ENCODE results near the gene RNF17. TPM values are rescaled to one million over a fixed set of nuclear protein-coding genes. Genes with fewer than 3 reads are reported as not detected.

RNF17 gene, protein sequence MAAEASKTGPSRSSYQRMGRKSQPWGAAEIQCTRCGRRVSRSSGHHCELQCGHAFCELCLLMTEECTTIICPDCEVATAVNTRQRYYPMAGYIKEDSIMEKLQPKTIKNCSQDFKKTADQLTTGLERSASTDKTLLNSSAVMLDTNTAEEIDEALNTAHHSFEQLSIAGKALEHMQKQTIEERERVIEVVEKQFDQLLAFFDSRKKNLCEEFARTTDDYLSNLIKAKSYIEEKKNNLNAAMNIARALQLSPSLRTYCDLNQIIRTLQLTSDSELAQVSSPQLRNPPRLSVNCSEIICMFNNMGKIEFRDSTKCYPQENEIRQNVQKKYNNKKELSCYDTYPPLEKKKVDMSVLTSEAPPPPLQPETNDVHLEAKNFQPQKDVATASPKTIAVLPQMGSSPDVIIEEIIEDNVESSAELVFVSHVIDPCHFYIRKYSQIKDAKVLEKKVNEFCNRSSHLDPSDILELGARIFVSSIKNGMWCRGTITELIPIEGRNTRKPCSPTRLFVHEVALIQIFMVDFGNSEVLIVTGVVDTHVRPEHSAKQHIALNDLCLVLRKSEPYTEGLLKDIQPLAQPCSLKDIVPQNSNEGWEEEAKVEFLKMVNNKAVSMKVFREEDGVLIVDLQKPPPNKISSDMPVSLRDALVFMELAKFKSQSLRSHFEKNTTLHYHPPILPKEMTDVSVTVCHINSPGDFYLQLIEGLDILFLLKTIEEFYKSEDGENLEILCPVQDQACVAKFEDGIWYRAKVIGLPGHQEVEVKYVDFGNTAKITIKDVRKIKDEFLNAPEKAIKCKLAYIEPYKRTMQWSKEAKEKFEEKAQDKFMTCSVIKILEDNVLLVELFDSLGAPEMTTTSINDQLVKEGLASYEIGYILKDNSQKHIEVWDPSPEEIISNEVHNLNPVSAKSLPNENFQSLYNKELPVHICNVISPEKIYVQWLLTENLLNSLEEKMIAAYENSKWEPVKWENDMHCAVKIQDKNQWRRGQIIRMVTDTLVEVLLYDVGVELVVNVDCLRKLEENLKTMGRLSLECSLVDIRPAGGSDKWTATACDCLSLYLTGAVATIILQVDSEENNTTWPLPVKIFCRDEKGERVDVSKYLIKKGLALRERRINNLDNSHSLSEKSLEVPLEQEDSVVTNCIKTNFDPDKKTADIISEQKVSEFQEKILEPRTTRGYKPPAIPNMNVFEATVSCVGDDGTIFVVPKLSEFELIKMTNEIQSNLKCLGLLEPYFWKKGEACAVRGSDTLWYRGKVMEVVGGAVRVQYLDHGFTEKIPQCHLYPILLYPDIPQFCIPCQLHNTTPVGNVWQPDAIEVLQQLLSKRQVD (N-terminal part only)
- total RNA-seq: not detected in 3 replicates
- long read RNA-seq: 0 reads

DNA sequence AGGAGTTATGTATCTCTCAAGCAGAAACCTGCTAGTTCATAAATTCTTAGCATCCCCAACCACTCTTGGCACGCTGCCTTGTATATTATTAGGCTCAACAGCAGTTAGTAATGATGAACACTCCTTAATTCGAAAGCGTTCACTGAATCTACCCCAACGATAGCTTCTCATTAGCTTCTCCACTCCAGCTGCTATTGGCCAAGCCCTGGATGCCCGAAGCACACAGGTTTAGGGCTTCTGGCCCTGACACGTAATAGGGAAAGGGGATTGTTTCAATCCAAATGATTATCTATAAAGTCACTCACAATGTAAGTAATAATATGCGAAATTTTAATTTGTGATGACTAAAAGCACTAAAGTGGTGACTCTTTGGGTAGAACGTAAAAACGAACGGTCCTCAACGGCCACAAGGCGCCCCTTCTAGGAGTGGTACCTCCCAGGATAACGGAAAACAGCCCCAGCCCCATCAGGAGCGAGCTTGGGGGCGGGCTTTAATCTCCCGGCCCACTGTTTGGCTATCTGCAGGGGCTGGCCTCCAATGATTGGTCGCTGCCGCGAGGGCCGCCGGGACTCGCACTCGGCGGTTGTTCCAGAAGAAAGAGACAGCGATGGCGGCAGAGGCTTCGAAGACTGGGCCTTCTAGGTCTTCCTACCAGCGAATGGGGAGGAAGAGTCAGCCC lies at the start of gene RNF17:
Gene RNF17 (plus strand): TSS at position 574 of the 680 bp plus-strand sequence. CDS start 35 bp downstream, at position 609.
- Mint-ChIP-seq H3K27ac (ENCODE audit: unreplicated experiment) (no peak within 1 kb of the TSS), H3K4me1 (ENCODE audit: low read depth) (no peaks in the 10 kb centered on the region), H3K4me3 (ENCODE audit: unreplicated experiment) (no peak within 1 kb of the TSS), H3K36me3 (ENCODE audit: low read depth) (no peaks in the 10 kb centered on the region), H3K27me3 (ENCODE audit: low read depth) (peaks cover 14% of the 10 kb centered on the region), H3K9me3 (ENCODE audit: low read depth) (no peaks in the 10 kb centered on the region)
- TF ChIP-seq, protein P1, sequence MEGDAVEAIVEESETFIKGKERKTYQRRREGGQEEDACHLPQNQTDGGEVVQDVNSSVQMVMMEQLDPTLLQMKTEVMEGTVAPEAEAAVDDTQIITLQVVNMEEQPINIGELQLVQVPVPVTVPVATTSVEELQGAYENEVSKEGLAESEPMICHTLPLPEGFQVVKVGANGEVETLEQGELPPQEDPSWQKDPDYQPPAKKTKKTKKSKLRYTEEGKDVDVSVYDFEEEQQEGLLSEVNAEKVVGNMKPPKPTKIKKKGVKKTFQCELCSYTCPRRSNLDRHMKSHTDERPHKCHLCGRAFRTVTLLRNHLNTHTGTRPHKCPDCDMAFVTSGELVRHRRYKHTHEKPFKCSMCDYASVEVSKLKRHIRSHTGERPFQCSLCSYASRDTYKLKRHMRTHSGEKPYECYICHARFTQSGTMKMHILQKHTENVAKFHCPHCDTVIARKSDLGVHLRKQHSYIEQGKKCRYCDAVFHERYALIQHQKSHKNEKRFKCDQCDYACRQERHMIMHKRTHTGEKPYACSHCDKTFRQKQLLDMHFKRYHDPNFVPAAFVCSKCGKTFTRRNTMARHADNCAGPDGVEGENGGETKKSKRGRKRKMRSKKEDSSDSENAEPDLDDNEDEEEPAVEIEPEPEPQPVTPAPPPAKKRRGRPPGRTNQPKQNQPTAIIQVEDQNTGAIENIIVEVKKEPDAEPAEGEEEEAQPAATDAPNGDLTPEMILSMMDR (IDR thresholded peaks at IDR 0.05): no peak
- DNase-seq (ENCODE audit: low spot score): no peak

DNA sequence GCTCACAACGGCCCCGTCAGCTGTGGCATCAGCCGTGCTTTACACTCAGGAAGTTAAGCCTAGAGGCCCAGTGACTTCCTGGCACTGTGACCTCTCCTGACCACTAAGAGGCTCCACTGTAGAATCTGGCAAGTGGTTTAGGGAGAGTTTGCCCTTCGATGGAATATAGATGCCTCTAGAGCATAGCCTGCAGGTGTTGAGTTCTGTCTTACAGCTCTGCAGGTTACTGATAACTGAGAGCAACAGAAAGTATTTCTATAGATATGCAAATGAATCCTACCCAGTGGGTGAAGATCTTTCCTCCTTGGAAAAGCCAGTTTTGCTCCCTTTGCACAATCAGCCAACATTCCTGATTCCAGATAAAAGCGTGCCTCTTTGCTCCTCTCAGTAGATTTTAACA lies 48.0 kb upstream of the RNF17 start:
- H3K4me1 Mint-ChIP-seq (ENCODE audit: low read depth): peaks cover 5% of the 10 kb centered on the region
- no peak overlapping the region for H3K27ac Mint-ChIP-seq (ENCODE audit: unreplicated experiment)
- TF ChIP-seq, protein P1 (IDR thresholded peaks at IDR 0.05): no peak
- H3K4me3 Mint-ChIP-seq (ENCODE audit: unreplicated experiment): no peak overlapping the region
- no peak for DNase-seq (ENCODE audit: low spot score)
- H3K36me3 Mint-ChIP-seq (ENCODE audit: low read depth): no peaks in the 10 kb centered on the region
- peaks cover 23% of the 10 kb centered on the region for H3K27me3 Mint-ChIP-seq (ENCODE audit: low read depth)
- H3K9me3 Mint-ChIP-seq (ENCODE audit: low read depth): no peaks in the 10 kb centered on the region

DNA sequence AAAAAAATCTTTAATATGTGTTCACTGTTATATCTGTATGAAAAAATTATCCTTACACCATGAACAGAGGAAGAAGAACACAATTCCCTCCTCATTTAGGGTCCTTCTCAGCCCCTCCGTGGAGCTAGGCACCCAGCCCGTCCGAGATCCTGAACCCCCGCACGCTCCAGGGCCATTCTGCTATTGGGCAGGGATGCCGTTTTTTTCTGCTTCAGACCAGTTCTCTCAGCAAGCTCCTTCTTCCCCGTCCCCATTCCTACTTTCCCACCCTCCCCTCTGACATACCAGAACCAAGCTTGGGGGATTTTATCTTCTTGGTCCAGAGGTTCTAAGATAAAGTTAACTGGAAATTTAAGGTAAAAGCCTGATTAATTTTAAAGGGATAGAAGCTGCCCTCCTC lies 47.5 kb upstream of the RNF17 start:
- Mint-ChIP-seq H3K9me3 (ENCODE audit: low read depth) (no peaks in the 10 kb centered on the region), H3K27me3 (ENCODE audit: low read depth) (peaks cover 23% of the 10 kb centered on the region), H3K36me3 (ENCODE audit: low read depth) (no peaks in the 10 kb centered on the region), H3K4me1 (ENCODE audit: low read depth) (peaks cover 5% of the 10 kb centered on the region), H3K27ac (ENCODE audit: unreplicated experiment) (no peak overlapping the region), H3K4me3 (ENCODE audit: unreplicated experiment) (no peak overlapping the region)
- TF ChIP-seq, protein P1 (IDR thresholded peaks at IDR 0.05): no peak
- no peak for DNase-seq (ENCODE audit: low spot score)

DNA sequence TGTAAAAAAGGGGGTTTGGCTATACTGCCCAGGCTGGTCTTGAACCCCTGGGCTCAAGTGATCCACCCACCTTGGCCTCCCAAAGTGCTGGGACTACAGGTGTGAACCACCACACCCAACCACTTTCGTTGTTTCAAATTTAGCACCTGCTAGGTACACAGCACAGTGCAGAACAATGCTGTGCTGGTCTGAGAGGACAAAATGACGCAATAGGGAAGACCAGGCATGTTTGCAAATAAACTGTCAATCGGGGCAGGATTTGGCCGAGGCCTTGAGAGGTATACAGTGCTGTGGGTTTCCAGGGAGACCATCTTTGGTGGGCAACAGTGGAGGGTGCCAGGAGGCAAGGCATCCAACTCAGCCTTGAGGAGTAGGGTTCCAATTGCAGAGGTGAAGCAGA lies 46.8 kb upstream of the RNF17 start:
- peaks cover 5% of the 10 kb centered on the region for H3K4me1 Mint-ChIP-seq (ENCODE audit: low read depth)
- H3K9me3 Mint-ChIP-seq (ENCODE audit: low read depth): no peaks in the 10 kb centered on the region
- no peak overlapping the region for H3K27ac Mint-ChIP-seq (ENCODE audit: unreplicated experiment)
- H3K36me3 Mint-ChIP-seq (ENCODE audit: low read depth): no peaks in the 10 kb centered on the region
- DNase-seq (ENCODE audit: low spot score): no peak
- no peak overlapping the region for H3K4me3 Mint-ChIP-seq (ENCODE audit: unreplicated experiment)
- peaks cover 28% of the 10 kb centered on the region for H3K27me3 Mint-ChIP-seq (ENCODE audit: low read depth)
- TF ChIP-seq, protein P1 (IDR thresholded peaks at IDR 0.05): no peak
